A673 (cell line): ENCODE measurements around the gene PAXX. TPM values are rescaled to one million over a fixed set of nuclear protein-coding genes. Genes with fewer than 3 reads are reported as not detected.
A peak's percentile ranks its signal among the peaks of the same experiment; 100 is the strongest.

Experiments
- BruUV-seq: library from RNA; stranded (reverse); fragments of 400-500 nt; replicated peaks from 2 replicates; lab custom pipeline; 2021; lab: Mats Ljungman, UMichigan
- CTCF ChIA-PET: fragments of 300-600 bp; sonication (Branson Sonifier 250); formaldehyde crosslinking; loops from one replicate; lab custom pipeline; 2022; ENCODE audit warnings: antibody characterized with exemption; lab: Charles Lee
- POLR2A ChIA-PET: fragments of 300-600 bp; sonication (Branson Sonifier 250); formaldehyde crosslinking; loops from one replicate; lab custom pipeline; 2022; ENCODE audit warnings: antibody characterized with exemption; ENCODE audit not compliant: low non-redundant PET; lab: Charles Lee
- DNase-seq: peaks from one replicate; pipeline ENCODE4 v3.0.0-alpha.2; 2015; ENCODE audit warnings: low spot score
- H3K27ac ChIP-seq: fragments of 200-600 bp; sonication (generic); 2 replicates; pipeline ENCODE4 v1.5.1; 2016; ENCODE audit warnings: mixed run types, low read depth, mild to moderate bottlenecking, mixed read lengths, antibody characterized with exemption, low read length; ENCODE audit not compliant: poor library complexity, severe bottlenecking
- H3K27me3 ChIP-seq: fragments of 200-600 bp; sonication (generic); replicated peaks from 2 replicates; pipeline ENCODE4 v1.6.1; 2017; ENCODE audit warnings: mixed run types, low read depth, mild to moderate bottlenecking, mixed read lengths, antibody characterized with exemption, low read length; ENCODE audit not compliant: insufficient read depth, poor library complexity
- H3K36me3 ChIP-seq: fragments of 200-600 bp; sonication (generic); 2 replicates; pipeline ENCODE4 v1.6.1; 2016; ENCODE audit warnings: mixed run types, mild to moderate bottlenecking, mixed read lengths, antibody characterized with exemption, low read length; ENCODE audit not compliant: insufficient read depth, poor library complexity, severe bottlenecking
- H3K4me1 ChIP-seq: fragments of 200-600 bp; sonication (generic); 2 replicates; pipeline ENCODE4 v1.6.1; 2017; ENCODE audit warnings: mixed run types, mild to moderate bottlenecking, mixed read lengths, antibody characterized with exemption, low read length; ENCODE audit not compliant: insufficient read depth, poor library complexity, severe bottlenecking
- H3K4me3 ChIP-seq: fragments of 200-600 bp; sonication (generic); 2 replicates; pipeline ENCODE4 v1.5.1; 2016; ENCODE audit warnings: low read depth, mixed run types, mild to moderate bottlenecking, mixed read lengths, low read length; ENCODE audit not compliant: poor library complexity, severe bottlenecking
- H3K9me3 ChIP-seq: fragments of 200-600 bp; sonication (generic); 2 replicates; pipeline ENCODE4 v1.6.1; 2016; ENCODE audit warnings: mixed run types, low read depth, mild to moderate bottlenecking, mixed read lengths, antibody characterized with exemption, low read length; ENCODE audit not compliant: poor library complexity, severe bottlenecking
- CTCF ChIP-seq: fragments of 300-800, 200-600 bp; sonication (generic); conservative IDR thresholded peaks from 2 replicates; pipeline ENCODE4 v1.5.1; 2017; ENCODE audit warnings: low read depth, mild to moderate bottlenecking, antibody characterized with exemption, low read length, moderate library complexity, mixed read lengths
- EZH2 ChIP-seq: fragments of 200-600 bp; sonication (generic); IDR thresholded peaks from 2 replicates; pipeline ENCODE4 v1.6.1; 2017; ENCODE audit warnings: borderline replicate concordance, low read depth, mild to moderate bottlenecking, mixed read lengths, antibody characterized with exemption, low read length; ENCODE audit not compliant: poor library complexity, severe bottlenecking
- intact Hi-C: fragments of 100-400 bp; cut with micrococcal nuclease; formaldehyde crosslinking; loops from one replicate; pipeline ENCODE4 v1.10.0; 2022; ENCODE audit not compliant: unreplicated experiment
- total RNA-seq: library from RNA; stranded (reverse); gene quantifications from 2 replicates; pipeline ENCODE4 v1.2.3, GENCODE V29; 2021

The PAXX gene
- total RNA-seq, 1 experiment from 2014 or later: 91.5 TPM

GRCh38 chr9:136973618-136974617, 18.3 kb upstream of the PAXX start:
- no peak for TF ChIP-seq CTCF
- no peak for TF ChIP-seq EZH2
- H3K36me3 ChIP-seq: no peaks in the 10 kb centered on the region
- CTCF ChIA-PET: interaction anchor here (0.8 kb wide), 1 partner anchor 61 kb away, joined by 3 read pairs; no protein-coding TSS in a partner anchor
- POLR2A ChIA-PET: no interaction called here
- no TSS peak for BruUV-seq
- H3K27ac ChIP-seq: no peak overlapping the region
- no peak overlapping the region for H3K4me3 ChIP-seq
- no peaks in the 10 kb centered on the region for H3K4me1 ChIP-seq
- intact Hi-C loops: no loop called here
- no peaks in the 10 kb centered on the region for H3K9me3 ChIP-seq
- H3K27me3 ChIP-seq: no peaks in the 10 kb centered on the region
- no peak for DNase-seq

GRCh38 chr9:136974817-136975535, 17.2 kb upstream of the PAXX start:
- H3K36me3 ChIP-seq: no peaks in the 10 kb centered on the region
- no peak overlapping the region for H3K4me3 ChIP-seq
- CTCF ChIA-PET: interaction anchor here (0.8 kb wide), 1 partner anchor 60 kb away, joined by 3 read pairs; no protein-coding TSS in a partner anchor
- DNase-seq: no peak
- TF ChIP-seq CTCF (no peak), EZH2 (no peak)
- H3K9me3 ChIP-seq: no peaks in the 10 kb centered on the region
- no peaks in the 10 kb centered on the region for H3K4me1 ChIP-seq
- intact Hi-C loops: no loop called here
- BruUV-seq: no TSS peak
- no peak overlapping the region for H3K27ac ChIP-seq
- no peaks in the 10 kb centered on the region for H3K27me3 ChIP-seq
- POLR2A ChIA-PET: interaction anchor here (0.6 kb wide), 1 partner anchor 431 kb away, joined by 6 read pairs; no protein-coding TSS in a partner anchor

- POLR2A ChIA-PET: interaction anchor here (0.6 kb wide), 1 partner anchor 430 kb away, joined by 6 read pairs; no protein-coding TSS in a partner anchor
Observed at GRCh38 chr9:136975644-136976043, 16.6 kb upstream of the PAXX start.

More at GRCh38 chr9:136975644-136976043, 16.6 kb upstream of the PAXX start:
- BruUV-seq: no TSS peak
- CTCF ChIA-PET: no interaction called here
- H3K4me1 ChIP-seq: no peaks in the 10 kb centered on the region
- no peaks in the 10 kb centered on the region for H3K9me3 ChIP-seq
- no peaks in the 10 kb centered on the region for H3K27me3 ChIP-seq
- H3K36me3 ChIP-seq: no peaks in the 10 kb centered on the region
- H3K27ac ChIP-seq: no peak overlapping the region
- intact Hi-C loops: no loop called here
- DNase-seq: no peak
- TF ChIP-seq CTCF: peak; percentile 28; the same call in 1 of the 2 replicates
- no peak for TF ChIP-seq EZH2
- no peak overlapping the region for H3K4me3 ChIP-seq
